HG03558 (cell line): ENCODE measurements around the gene SHISA9.

Experiments
- ATAC-seq: cut with Tn5 transposase; IDR thresholded peaks from one replicate; pipeline ENCODE4 v1.9.1; 2021; ENCODE audit warnings: moderate number of reproducible peaks; ENCODE audit not compliant: unreplicated experiment; ENCODE audit errors: extremely low read depth

SHISA9 gene

GRCh38 chr16:13062219-13062618, 160.8 kb downstream of the SHISA9 start:
- ATAC-seq, result no peak

GRCh38 chr16:13063457-13063856, 162.1 kb downstream of the SHISA9 start:
- no peak for ATAC-seq

DNA sequence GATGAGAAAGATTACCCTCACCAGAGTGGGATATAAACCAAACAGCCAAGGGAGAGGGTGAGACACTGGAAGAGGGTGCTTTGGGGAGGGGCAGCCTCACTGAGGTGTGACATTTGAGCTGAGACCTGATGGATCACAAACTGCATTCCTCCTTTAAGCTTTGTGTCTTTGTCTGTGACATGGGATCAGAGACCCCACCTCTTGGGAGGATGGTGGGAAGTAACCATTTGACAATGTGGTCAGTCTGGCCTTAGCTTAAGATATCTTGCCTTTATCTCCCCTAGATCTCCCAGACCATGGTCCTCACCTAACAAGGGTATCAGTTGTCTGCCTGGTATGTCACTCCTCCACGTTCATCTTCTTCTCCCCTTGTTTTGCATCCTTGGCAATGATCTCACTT, 163.4 kb downstream of the SHISA9 start:
- ATAC-seq, result no peak

DNA sequence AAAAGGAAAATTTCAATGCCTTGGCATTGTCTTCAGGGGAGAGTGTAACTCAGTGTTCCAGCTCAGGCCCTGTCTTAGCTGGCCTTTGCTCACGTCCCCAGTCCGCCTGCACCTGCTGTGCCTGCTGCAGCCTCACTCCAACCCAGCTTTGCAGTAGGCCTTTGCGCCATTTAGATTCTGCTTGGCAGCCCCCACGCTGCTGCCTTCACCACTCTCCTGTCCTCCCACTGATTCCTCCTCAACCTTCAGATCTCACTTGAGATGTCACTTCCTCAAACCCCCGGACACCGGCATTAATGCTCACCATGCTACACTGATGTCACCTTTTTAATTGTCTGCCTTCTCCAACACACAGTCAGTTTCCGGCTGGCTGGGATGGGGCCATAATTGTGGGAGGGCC, 166.2 kb downstream of the SHISA9 start:
- no peak for ATAC-seq

DNA sequence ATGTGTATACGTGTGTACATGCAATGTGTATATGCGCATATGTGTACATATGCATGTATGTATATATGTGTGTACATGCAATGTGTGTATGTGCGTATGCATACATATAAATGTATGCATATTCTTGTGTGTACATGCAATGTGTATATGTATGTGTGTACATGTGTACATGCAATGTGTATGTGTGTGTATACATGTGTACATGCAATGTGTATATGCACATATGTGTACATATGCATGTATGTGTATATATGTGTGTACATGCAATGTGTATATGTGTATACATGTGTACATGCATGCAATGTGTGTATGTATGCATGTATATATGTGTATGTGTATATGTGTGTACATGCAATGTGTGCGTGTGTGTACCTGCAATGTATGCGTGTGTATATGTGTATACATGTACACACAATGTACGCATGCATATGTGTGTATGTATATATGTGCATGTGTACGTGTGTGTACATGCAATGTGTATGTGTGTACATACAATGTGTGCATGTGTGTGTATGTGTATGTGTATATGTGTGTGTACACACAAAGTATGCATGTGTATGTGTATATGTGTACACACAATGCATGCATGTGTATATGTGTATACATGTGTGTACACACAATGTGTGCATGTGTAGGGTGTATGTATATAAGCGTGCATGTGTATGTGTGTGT, 167.7 kb downstream of the SHISA9 start:
- ATAC-seq, result no peak

DNA sequence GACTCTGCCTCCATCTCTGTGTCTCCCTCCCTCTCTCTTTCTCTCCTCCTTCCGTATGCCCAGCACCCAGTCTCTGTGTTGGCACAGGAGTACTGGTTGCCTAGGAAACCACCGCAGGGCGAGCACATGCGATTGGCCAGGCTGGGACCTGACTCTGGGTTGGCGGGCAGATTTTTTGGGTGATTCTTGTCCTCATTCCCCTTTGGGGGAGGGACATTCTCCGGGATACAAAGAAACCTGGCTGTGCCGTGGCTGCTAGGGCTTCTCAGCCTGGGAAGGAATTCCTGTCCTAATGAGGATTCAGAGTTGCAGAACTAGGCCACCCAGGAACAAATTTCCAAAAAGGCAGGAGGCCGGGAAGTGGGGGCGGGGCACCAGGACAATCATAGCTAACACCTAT, 168.9 kb downstream of the SHISA9 start:
- ATAC-seq, result no peak

DNA sequence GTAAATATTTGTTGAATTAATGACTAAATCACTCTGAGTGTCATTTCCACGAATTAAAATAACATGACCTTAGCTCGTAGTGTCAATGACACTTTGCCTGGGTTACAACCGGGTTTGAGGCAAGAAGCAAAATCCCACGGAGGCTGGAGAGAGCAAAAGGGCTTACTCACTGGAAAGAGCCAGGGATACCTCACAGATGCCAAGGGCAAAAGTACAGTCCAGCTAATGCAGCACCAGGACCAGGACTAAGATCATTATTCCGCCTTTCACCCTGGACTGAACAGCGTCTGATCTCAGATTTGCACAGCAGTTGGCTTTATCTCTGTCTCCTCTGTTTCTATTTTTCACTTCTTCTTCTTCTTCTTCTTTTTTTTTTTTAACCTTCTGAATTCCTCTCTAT, 175.5 kb downstream of the SHISA9 start:
- no peak for ATAC-seq

DNA sequence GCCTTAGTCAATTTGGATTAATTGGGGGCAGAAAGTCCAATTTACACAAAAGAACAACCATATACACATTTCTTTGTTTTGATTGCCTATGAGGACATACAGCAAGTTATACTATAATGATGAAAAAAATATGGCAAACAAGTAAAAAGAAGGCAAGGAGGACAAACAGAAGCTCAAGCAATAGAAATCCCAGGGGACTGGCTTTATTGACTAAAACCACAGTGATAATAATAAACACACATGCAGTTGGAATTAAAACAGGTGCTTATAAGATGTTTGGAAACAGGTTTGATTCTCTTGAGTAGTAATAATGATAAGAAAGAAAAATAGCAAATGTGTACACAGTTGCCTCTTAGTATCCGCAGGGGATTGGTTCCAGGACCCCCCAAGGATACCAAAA, 176.4 kb downstream of the SHISA9 start:
- ATAC-seq, result no peak

DNA sequence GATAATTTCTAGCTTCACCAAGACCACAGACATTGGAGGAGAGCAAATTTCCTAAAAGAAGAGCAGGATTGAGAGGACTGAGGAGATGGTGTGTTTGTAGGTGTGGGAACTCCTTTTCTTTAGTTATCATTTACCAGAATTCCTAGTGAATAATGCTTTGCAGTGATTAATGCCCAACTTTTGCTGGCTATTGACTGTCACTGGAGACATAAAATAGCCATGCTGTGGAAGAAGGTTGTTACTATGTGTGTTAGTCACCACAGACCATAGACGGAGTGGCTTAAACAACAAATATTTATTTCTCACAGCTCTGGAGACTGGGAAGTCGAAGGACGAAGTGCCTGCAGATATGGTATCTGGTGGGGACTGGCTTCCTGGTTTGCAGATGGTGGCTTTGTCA, 179.1 kb downstream of the SHISA9 start:
- ATAC-seq, result no peak

GRCh38 chr16:13081825-13082331, 180.5 kb downstream of the SHISA9 start:
- ATAC-seq, result no peak

- no peak for ATAC-seq
Measured at GRCh38 chr16:13083681-13084080, 182.3 kb downstream of the SHISA9 start.

DNA sequence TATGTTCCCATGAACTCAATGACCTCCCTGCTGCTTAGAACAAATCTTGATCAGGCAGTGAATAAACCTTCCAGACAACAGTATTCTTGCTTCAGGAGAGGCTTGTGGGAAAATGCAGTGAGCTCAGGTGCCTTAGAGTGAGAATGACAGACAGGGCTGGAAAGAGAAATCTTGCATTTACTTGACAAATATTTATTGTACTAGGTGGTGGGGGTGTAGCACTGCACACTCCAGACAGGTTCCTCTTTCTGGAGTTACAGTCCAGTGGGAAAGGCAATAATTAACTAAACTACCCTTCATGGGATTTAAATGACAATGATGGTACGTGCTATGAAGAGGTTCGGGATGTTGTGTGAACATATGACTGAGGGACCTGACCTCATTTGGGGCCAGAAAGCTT, 182.9 kb downstream of the SHISA9 start:
- no peak for ATAC-seq

DNA sequence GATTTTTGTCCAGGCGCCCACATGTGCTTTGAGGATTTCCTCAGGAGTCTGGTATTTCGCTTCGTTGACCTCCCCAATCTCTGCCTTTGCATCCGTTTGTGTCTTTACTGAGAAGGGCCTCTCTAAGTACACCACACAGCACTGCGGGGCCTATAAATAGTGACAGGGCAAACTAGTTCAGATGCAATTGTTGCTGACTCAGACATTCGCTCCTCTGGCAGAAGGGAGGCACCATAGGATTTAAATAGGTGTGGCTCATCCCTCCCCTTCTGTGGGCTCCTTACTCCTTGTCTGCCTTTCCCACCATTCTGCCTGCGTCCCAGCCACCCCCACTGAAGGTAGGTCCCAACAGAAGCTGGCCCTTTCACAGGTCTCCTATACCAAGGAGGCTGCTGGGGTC, 192.3 kb downstream of the SHISA9 start:
- ATAC-seq, result no peak

DNA sequence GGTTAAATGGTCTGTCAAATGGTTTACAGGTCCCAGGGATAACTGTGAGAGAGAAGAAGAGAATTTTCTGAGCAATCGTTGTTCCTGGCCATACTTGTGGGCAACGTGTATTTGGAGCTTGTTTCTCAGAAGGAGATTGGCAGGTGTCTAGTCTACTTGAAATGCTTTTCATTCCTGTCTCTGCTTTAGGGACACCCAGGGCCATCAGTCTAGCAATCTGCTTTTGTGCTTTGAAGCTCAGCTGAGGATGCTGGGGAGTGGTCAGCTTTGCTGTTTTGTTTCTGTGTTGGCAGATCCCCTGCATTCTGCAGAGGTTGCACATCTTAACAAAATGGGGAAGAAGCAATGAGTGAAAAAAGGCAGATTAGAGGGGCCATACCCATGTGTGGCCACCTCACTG, 193.7 kb downstream of the SHISA9 start:
- ATAC-seq, result no peak

- no peak for ATAC-seq
Measured at GRCh38 chr16:13098536-13098935, 197.1 kb downstream of the SHISA9 start.

GRCh38 chr16:13099822-13100221, 198.4 kb downstream of the SHISA9 start:
- no peak for ATAC-seq

DNA sequence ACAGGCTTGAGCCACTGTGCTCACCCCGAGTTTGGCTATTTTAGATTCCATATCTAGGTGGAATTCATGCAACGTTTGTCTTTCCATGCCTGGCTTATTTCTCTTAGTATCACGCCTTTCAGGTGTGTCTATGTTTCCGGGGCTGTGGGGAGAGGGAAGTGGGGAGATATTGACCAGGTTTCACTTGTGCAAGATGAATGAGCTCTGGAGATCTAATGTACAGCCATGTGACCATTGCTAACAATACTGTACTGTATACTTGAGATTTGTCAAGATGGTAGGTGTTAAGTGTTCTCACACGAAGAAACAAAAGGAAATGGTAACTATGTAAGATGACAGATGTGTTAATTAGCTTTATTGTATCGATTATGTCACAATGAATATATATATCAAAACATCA, 199.6 kb downstream of the SHISA9 start:
- ATAC-seq, result no peak

DNA sequence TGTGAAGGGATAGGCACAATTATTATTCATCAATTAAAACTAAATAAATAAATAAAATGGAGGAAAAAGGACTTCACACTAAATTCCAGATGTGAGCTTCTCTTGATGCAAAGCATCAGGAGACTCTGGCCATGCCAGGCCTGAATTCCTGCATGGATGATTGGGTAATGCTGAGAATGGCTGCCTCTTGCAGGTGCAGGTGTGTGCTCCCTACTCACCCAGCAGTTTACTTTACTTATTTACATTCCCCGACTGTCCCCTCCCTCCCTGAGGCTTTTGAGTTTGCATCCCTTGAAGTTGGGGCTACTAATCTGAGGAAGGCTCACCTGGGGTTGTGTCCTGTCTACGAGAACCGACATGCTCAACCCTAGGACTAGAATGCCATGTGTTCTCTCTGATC, 200.4 kb downstream of the SHISA9 start:
- ATAC-seq, result no peak

GRCh38 chr16:13102401-13102800, 201.0 kb downstream of the SHISA9 start:
- ATAC-seq, result no peak

DNA sequence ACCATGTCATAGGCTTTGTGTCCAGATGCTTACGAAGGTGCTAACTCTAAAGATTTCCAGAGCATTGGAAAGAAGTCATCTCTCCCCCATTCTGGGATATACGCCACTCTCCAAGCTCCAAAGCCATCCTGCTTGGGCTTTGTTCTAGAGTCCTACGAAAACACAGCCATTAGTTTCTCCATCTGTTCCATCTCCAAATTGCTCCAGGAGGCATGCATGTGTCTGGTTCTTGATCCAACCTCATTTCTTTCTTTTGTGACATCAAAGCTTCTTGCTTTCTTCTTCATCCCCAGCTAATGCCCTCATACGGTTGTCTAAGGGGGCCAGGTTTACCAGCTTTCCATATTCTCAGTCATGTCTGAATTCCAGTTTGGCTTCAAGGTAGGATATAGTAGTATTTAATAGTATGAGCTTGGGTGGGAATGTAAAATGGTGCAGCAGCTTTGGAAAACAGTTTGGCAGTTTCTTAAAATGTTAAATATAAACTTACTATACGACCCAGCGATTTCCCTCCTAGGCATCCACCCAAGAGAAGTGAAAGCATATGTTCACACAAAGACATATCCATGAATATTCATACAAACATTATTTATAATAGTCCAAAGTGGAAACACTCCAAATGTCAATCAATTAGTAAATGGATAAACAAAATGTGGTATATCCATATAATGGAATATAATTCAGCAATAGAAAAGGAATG, 202.6 kb downstream of the SHISA9 start:
- ATAC-seq, result no peak

DNA sequence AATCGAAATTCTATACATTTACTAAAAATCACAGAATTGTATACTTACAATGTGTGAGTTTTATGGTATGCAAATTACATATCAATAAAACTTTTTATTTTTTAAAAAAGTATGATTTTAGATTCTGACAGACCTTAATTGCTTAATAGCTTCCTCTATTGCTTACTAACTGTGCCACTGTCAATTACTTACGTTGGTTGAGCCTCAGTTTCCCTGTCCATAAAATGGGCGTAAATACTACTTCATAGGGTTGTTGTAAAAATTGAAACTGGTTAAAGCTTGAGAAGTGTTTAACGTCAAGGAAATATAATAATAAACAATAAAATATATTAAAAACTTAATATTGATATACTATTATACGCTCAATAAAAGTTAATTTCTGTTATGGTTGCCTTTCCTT, 203.4 kb downstream of the SHISA9 start:
- no peak for ATAC-seq

DNA sequence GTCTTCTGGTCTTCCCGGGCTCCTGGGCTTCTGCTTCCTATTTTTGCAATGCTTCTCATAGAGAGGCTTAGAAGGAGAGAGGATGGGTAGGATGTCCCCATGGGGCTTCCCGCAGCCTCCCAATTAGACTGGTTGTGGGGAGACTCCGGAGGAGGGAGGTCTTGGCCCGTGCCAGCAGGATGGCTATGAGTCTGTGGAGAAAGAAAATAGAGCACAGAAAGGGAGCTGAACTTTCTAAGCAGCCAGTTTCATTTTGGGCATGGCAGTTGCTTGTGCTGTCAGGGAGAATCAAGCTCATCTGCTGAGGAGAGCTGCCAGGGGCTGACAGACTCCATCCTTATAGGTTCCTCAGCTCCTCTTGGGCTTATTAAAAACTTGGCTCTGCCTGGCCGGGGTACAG, 204.0 kb downstream of the SHISA9 start:
- ATAC-seq, result no peak
